ACHN (cell line): Measurements from ENCODE around the gene ELL.

Experiments used
- DNase-seq: peaks from one replicate; pipeline ENCODE4 v3.0.0-alpha.2; 2015
- in situ Hi-C: cut with HindIII; loops from 2 replicates; pipeline ENCODE4 v1.10.0; 2017; ENCODE audit warnings: low sequenced_read_pairs, low pct_ligation_motif_present, low pct_unique_long_range_greater_than_20kb

The ELL gene

DNA sequence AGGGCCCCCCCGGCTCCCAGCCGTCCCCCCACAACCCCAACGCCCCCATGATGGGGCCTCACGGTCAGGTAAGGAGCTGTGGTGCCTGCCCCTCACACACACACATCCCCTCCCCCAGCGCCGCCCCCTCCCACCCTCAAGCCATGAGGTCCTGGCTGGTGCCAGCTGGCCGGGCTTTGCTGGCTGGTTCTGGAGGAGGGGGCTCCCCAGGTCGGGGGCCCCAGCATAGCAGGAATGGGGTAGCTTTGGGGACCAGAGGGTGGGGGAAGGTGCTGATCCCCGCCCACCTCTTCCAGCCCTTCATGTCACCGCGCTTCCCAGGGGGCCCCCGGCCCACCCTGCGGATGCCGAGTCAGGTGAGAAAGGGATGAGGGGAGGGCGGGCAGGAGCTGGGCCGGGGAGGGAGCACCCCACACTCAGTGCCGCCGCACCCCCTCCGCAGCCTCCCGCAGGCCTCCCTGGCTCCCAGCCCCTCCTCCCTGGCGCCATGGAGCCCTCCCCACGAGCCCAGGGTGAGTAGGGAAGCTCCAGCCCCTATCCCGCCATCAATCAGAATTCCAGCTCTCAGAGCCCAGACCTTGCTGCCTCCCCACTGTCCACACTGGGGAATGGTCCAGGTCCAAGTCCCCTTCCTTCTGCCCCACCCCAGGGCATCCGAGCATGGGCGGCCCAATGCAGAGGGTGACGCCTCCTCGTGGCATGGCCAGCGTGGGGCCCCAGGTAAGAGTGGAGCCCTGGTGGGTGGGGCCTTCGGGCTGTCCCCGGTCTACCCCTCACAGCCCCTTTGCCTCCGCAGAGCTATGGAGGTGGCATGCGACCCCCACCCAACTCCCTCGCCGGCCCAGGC, 90.3 kb downstream of the ELL start:
- in situ Hi-C loops: no loop called here
- DNase-seq: no peak

- in situ Hi-C loops: no loop called here
- DNase-seq: no peak
Observed at GRCh38 chr19:18430417-18431144, 91.3 kb downstream of the ELL start.

DNA sequence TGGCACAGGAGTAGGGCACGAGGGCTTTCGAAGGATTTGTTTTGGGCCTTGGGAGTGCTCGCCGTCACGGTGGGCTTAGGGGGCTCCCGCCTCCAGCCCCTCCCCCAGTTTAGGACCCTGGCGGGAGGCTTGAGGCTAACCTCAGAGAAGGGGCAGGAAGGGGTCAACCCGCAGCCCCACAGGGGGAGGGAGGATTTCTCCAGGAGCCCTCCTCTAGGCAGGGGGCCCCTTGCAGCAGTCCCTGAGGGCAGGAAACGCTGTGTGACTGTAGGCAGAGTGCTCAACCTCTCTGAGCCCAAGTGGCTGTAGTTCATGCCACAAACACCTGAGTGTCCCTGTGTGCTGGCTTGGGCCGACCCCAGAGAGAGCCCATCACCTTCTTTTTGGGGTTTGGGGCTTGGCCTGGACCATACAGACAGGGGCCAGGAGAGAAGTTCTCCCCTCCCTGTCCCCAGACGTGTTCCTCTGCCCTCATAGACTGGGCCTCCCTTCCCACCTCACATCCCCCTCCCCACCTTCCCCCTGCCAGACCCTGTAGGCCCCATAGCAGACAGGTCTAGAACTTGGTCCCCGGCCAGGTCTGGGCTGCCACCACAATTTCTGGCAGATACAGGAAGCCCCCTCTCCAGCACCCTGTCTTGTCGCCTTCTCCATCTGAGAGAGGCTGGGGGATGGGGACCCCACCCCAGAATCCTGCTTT, 92.0 kb downstream of the ELL start:
- in situ Hi-C loops: no loop called here
- DNase-seq: no peak

- DNase-seq: no peak
- in situ Hi-C loops: no loop called here
Observed at GRCh38 chr19:18428787-18429674, 92.8 kb downstream of the ELL start.

DNA sequence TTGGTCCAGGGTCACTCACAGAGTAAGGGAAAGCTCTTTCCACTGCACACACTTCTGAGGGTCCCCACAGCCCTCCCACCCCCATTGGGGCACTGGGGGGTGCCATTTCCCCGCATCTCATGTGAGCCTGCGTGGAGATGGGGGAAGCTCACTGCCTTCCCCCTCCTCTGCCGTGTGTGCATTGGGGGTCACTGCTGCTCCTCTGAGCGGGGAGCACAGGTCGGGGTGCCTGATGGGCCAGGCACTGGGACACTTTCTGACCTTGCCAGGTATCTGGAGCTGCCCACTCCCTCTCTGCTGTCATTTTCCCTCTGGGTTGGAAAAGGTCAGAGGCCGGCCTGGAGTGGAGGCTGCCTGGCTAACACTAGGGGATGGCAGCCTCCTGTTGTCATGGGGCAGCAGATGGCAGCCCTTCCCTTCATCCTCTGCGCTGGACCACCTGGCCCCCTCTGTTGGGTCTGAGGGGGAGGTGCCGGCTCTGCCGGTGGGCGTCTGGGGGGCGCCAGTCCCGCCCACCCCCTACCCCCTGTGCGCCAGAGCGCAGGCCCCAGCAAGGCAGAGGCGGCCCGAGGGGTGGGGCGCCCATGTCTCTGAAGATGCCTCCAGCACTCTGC, 93.6 kb downstream of the ELL start:
- no peak for DNase-seq
- in situ Hi-C loops: no loop called here

GRCh38 chr19:18427743-18428113, 94.1 kb downstream of the ELL start:
- no peak for DNase-seq
- in situ Hi-C loops: no loop called here

- in situ Hi-C loops: no loop called here
- no peak for DNase-seq
Observed at GRCh38 chr19:18427080-18427742, 94.7 kb downstream of the ELL start.

DNA sequence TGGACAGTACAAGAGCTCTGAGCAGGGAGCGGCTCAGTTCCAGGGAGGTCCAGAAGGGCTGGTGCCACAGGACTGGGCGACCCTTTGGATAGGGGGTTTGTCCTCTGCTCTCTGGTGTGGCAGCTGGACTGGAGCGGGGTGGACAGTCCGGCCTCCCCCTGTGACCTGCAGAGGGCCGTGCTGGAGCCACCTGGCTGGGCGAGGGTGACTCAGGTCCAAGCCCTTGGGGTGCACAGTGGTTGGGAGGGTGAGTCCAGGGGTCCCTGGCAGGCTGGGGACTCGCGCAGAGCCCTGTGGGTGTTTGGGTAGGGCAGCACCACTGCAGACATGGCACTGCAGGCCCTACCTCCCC, 95.5 kb downstream of the ELL start:
- no peak for DNase-seq
- in situ Hi-C loops: no loop called here

GRCh38 chr19:18425515-18426415, 96.1 kb downstream of the ELL start:
- no peak for DNase-seq
- in situ Hi-C loops: no loop called here

- no peak for DNase-seq
- in situ Hi-C loops: no loop called here
Observed at GRCh38 chr19:18424890-18425514, 96.9 kb downstream of the ELL start.

DNA sequence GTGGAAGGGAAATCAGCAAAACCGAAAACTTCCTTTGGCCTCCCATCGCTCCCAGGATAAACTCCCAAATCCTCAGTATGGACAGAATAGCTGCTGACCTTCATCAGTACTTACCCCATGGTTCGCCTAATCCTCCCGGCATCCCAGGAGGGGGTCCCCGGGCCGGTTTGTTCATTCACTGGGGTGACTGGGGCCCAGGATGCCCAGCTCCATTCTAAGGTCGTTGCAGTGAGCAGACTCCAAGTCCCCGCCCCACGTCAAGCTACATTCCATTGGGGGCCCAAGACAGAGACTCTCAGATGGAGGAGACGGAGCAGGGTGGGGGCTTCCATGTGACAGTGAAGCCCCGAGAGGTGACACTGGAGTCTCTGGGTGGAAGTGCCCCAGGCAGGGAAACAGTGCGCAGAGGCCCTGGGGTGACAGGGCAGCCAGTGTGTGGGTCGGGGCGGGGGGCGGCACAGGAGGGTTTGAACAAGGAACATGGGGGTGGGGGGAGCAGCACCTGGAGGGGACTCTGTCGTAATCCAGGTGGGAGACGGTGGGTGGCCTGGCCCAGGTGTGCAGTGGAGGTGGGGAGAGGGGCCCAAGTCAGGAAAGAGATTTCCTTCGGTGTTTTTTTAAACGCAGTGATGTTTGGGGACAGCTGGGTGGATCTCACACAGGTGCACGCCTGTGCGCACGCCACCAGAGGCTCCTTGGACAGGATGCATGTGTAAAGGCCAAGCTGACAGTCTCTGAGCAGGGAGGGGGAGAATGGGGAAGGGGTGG, 97.6 kb downstream of the ELL start:
- in situ Hi-C loops: no loop called here
- no peak for DNase-seq

DNA sequence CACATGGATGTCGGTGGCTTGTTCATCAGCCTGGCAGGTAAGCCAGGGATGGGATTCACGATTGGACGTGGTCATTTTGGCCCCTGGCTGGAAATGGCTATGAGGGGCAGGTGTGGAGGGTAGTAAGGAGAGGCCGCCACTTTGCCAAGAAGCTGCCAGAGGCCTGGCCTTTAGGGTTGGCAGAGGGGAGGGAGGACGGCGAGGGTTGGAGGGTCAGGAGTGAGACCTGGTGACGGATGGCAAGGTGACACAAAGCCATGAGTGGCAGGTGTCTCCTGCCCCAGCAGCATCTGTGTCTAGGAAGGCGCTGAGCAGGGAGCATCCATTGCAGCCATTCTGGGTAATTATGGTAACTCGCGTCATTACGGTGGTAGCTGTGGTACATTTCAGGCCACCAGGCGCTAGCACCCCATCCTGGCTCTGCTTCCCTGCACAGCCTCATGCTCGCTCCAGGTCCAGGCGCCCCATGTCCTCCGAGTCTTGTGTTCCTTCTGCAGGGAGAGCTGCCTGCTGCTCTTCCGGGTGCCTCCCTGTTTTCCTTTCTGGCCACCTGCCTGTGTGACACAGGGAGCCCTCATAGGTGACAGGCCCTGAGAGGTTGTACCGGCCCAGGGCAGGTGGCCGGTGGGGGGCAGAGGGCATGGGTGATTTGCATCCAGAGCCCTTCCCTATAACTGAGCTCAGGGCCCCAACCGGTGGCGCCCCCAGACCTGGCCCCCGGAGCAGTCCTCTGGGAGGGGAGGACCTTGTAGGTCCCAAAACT, 98.4 kb downstream of the ELL start:
- in situ Hi-C loops: no loop called here
- DNase-seq: no peak

GRCh38 chr19:18422530-18423191, 99.2 kb downstream of the ELL start:
- in situ Hi-C loops: no loop called here
- DNase-seq: no peak

DNA sequence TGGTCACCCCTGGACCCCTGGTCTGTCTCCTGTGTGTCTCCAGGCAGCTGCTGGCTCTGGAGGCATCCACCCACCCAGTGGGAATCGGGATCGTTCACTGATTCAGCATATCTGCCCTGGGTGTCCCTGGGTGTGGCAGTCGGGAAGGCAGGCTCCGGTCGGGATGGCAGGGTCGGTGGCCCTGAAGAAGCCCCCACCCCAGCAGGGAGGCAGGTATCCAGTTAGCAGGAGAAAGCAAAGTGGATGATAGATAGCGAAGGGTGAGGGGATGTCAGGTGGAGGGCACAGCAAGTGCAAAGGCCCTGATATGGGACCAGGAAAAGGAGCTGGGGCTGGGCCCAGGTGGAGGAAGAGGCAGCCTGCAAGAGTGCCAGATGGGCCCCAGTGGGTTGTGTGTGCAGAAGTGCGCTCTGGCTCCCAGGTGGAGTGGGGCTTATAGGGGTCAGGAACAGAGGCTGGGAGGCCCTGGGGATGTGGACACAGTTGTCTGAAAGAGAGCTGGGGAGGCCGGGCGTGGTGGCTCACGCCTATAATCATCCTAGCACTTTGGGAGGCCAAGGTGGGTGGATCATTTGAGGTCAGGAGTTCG, 100.4 kb downstream of the ELL start:
- DNase-seq: no peak
- in situ Hi-C loops: no loop called here
